Measurements from ENCODE around the gene FABP6. TPM values are rescaled to one million over a fixed set of nuclear protein-coding genes. Genes with fewer than 3 reads are reported as not detected.

Gene FABP6
- total and polyA plus RNA-seq, 9 of the 15 experiments (the other 6 are each of a cell fraction or from before 2014, with no cell fraction given), result 0.11 to 0.33 (median 0.21) TPM; not detected in 4

DNA sequence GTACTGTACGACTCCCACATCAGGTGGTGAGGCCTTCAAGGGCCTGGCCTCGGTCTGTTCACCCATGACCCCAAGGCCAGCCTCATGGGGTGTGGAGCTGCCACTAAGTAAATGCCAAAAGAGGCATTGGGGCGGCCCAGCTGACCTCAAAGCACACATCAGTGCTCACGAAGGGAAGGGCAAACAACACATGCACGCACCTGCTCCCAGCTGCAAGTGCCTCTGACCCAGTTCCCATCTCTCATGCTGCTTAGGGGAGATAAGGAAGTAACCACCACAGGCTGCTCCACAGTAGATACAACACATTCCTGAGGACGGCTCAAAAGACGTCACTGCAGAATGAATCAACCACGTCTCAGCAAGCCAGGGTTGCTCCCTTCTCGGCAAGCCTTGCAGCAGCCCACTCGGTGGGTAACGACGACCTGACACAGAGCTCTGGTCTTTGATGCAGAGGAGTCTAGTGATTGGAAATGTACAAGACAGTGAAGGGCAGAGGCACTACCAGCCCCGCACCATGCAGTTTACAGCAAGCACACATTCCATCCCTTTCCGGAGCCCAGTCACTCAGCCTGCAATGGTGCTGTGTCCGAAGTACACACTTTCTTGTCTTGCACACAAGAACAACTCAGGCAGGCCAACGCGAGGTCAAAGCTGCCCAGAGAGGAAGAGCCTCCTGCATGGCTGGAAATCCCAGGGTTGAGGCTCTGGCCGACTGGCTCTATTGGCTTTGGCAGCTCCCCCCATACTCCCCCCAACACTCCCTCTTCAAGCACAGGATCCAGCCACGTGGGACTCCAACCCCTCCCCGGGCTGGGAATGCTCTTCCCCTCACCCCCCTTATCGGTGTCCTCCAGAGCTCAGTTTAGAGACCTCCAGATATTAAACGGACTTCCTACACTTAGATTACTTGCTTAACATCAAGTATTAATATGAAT is 31.8 kb downstream of the FABP6 start (continued):
- TF ChIP-seq, protein P1, sequence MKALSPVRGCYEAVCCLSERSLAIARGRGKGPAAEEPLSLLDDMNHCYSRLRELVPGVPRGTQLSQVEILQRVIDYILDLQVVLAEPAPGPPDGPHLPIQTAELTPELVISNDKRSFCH (CRISPR knock-in tag; IDR thresholded peaks at IDR 0.05), result no peak
- TF ChIP-seq, protein P1 (tag; IDR thresholded peaks at IDR 0.05), result peak; percentile 92
- TF ChIP-seq, protein P2, sequence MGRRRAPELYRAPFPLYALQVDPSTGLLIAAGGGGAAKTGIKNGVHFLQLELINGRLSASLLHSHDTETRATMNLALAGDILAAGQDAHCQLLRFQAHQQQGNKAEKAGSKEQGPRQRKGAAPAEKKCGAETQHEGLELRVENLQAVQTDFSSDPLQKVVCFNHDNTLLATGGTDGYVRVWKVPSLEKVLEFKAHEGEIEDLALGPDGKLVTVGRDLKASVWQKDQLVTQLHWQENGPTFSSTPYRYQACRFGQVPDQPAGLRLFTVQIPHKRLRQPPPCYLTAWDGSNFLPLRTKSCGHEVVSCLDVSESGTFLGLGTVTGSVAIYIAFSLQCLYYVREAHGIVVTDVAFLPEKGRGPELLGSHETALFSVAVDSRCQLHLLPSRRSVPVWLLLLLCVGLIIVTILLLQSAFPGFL (CRISPR knock-in tag; IDR thresholded peaks at IDR 0.05), result 0 out of 2 replicates have a peak, but pooled peaks have one; percentile 32
- TF ChIP-seq PTBP1 (IDR thresholded peaks at IDR 0.05; ENCODE audit: low read depth, low read length) (0 out of 2 replicates have a peak, but pooled peaks have one; percentile 70), DIDO1 (tag; IDR thresholded peaks at IDR 0.05; ENCODE audit: low read depth) (no peak), ZSCAN32 (CRISPR knock-in tag; IDR thresholded peaks at IDR 0.05) (no peak), RCOR1 (IDR thresholded peaks at IDR 0.05; ENCODE audit: borderline replicate concordance in 1 of 2, low read depth in 2 of 2, low read length in 2 of 2) (peak; percentile 98), JUN (IDR thresholded peaks at IDR 0.05; ENCODE audit: borderline replicate concordance, low read depth, low read length) (peak; percentile 88; the same call in 1 of the 2 replicates), JUN (CRISPR knock-in tag; IDR thresholded peaks at IDR 0.05; ENCODE audit: borderline replicate concordance) (peak; percentile 91; the same call in 1 of the 2 replicates), HDAC1 (IDR thresholded peaks at IDR 0.05) (peak; percentile 29 to 97; a peak in 2 of 4 replicates), SMC3 (conservative IDR thresholded peaks at IDR 0.05; ENCODE audit: insufficient read depth, low read depth, low read length) (no peak), ZNF224 (CRISPR knock-in tag; IDR thresholded peaks at IDR 0.05) (no peak), ZFX (CRISPR knock-in tag; IDR thresholded peaks at IDR 0.05) (peak; percentile 77), EP400 (IDR thresholded peaks at IDR 0.05) (peak; percentile 58), KAT8 (IDR thresholded peaks at IDR 0.05; ENCODE audit: low read depth) (no peak), TAF1 (IDR thresholded peaks at IDR 0.05; ENCODE audit: control insufficient read depth, extremely low read depth, insufficient read depth, low read length, severe bottlenecking) (peak; percentile 63), NBN (IDR thresholded peaks at IDR 0.05; ENCODE audit: low read depth) (peak; percentile 95), ILF3 (IDR thresholded peaks at IDR 0.05; ENCODE audit: borderline replicate concordance) (no peak)
- TF ChIP-seq, protein P3, sequence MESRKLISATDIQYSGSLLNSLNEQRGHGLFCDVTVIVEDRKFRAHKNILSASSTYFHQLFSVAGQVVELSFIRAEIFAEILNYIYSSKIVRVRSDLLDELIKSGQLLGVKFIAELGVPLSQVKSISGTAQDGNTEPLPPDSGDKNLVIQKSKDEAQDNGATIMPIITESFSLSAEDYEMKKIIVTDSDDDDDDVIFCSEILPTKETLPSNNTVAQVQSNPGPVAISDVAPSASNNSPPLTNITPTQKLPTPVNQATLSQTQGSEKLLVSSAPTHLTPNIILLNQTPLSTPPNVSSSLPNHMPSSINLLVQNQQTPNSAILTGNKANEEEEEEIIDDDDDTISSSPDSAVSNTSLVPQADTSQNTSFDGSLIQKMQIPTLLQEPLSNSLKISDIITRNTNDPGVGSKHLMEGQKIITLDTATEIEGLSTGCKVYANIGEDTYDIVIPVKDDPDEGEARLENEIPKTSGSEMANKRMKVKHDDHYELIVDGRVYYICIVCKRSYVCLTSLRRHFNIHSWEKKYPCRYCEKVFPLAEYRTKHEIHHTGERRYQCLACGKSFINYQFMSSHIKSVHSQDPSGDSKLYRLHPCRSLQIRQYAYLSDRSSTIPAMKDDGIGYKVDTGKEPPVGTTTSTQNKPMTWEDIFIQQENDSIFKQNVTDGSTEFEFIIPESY (CRISPR knock-in tag; IDR thresholded peaks at IDR 0.05), result peak; percentile 90
- TF ChIP-seq, protein P4, sequence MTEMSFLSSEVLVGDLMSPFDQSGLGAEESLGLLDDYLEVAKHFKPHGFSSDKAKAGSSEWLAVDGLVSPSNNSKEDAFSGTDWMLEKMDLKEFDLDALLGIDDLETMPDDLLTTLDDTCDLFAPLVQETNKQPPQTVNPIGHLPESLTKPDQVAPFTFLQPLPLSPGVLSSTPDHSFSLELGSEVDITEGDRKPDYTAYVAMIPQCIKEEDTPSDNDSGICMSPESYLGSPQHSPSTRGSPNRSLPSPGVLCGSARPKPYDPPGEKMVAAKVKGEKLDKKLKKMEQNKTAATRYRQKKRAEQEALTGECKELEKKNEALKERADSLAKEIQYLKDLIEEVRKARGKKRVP (CRISPR knock-in tag; IDR thresholded peaks at IDR 0.05), result peak; percentile 51; the same call in 1 of the 2 replicates
- TF ChIP-seq, protein P5, sequence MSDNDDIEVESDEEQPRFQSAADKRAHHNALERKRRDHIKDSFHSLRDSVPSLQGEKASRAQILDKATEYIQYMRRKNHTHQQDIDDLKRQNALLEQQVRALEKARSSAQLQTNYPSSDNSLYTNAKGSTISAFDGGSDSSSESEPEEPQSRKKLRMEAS (CRISPR knock-in tag; IDR thresholded peaks at IDR 0.05), result peak; percentile 97
- TF ChIP-seq, protein P6, sequence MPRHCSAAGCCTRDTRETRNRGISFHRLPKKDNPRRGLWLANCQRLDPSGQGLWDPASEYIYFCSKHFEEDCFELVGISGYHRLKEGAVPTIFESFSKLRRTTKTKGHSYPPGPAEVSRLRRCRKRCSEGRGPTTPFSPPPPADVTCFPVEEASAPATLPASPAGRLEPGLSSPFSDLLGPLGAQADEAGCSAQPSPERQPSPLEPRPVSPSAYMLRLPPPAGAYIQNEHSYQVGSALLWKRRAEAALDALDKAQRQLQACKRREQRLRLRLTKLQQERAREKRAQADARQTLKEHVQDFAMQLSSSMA (CRISPR knock-in tag; IDR thresholded peaks at IDR 0.05), result no peak

Data from K562 (cell line).